Endothelial cell of umbilical vein (primary cell): ENCODE data around the gene IWS1. TPM values are rescaled to one million over a fixed set of nuclear protein-coding genes. Genes with fewer than 3 reads are reported as not detected.

Experiments used
- BruUV-seq: library from RNA; stranded (reverse); fragments of 400-500 nt; replicated peaks from 2 replicates; lab custom pipeline; 2021; lab: Mats Ljungman, UMichigan
- CTCF ChIA-PET: fragments of 300-600, 350-600 bp; sonication (Branson Sonifier 250); formaldehyde crosslinking; loops from one replicate; lab custom pipeline; 2021; ENCODE audit warnings: antibody characterized with exemption, inconsistent platforms; lab: Charles Lee
- POLR2A ChIA-PET: fragments of 300-600, 350-600 bp; sonication (Branson Sonifier 250); formaldehyde crosslinking; loops from one replicate; lab custom pipeline; 2021; ENCODE audit warnings: antibody characterized with exemption, inconsistent platforms; lab: Charles Lee
- DNase-seq: peaks from one replicate; pipeline ENCODE4 v3.0.0-alpha.2; 2011; ENCODE audit warnings: low read depth, low spot score
- FAIRE-seq: peaks from 2 replicates; lab custom pipeline; 2011; peaks lifted over from hg19 to GRCh38; lab: Jason Lieb, UNC
- H2AFZ ChIP-seq: 2 replicates; pipeline ENCODE4 v1.6.0; 2012; ENCODE audit warnings: low read depth, low read length, control low read depth, inconsistent platforms
- H3K27ac ChIP-seq: 2 replicates; pipeline ENCODE4 v1.5.1; 2011; ENCODE audit warnings: low read depth, mild to moderate bottlenecking, control low read depth, low read length, moderate library complexity; ENCODE audit not compliant: insufficient read depth
- H3K27me3 ChIP-seq, 2 experiments: 2 replicates each; pipeline versions ENCODE4 v1.6.0 to v1.6.1; 2011; ENCODE audit warnings: low read length in 2 of 2, mixed read lengths in 1 of 2; ENCODE audit not compliant: control insufficient read depth in 2 of 2, insufficient read depth in 2 of 2
- H3K36me3 ChIP-seq, 2 experiments: 2 replicates in 1 of 2; 3 replicates in 1 of 2; pipeline ENCODE4 v1.5.1; 2011; ENCODE audit warnings: low read length in 2 of 2, mild to moderate bottlenecking in 1 of 2, moderate library complexity in 1 of 2; ENCODE audit not compliant: control insufficient read depth in 2 of 2, insufficient read depth in 2 of 2; ENCODE audit errors: extremely low read depth in 1 of 2
- H3K4me1 ChIP-seq: 3 replicates; pipeline ENCODE4 v1.5.1; 2011; ENCODE audit warnings: mild to moderate bottlenecking, low read length; ENCODE audit not compliant: control insufficient read depth, insufficient read depth; ENCODE audit errors: extremely low read depth
- H3K4me2 ChIP-seq: 2 replicates; pipeline ENCODE4 v1.6.1; 2011; ENCODE audit warnings: low read length, control low read depth, mixed read lengths; ENCODE audit not compliant: insufficient read depth
- H3K4me3 ChIP-seq, 3 experiments: fragments of 200-600 bp in 1 of 3; sonication (generic), shearing (Covaris generic) in 1 of 3; replicated peaks in 1 of 3; 2 replicates each; pipeline ENCODE4 v1.5.1; 2011 to 2016; ENCODE audit warnings: control low read depth in 3 of 3, low read length in 3 of 3, mild to moderate bottlenecking in 2 of 3, inconsistent platforms in 1 of 3, low read depth in 1 of 3, moderate library complexity in 1 of 3; ENCODE audit not compliant: insufficient read depth in 1 of 3
- H3K79me2 ChIP-seq: 2 replicates; pipeline ENCODE4 v1.6.0; 2012; ENCODE audit warnings: low read length, inconsistent platforms; ENCODE audit not compliant: control insufficient read depth, insufficient read depth
- H3K9ac ChIP-seq: replicated peaks from 2 replicates; pipeline ENCODE3; 2011; ENCODE audit warnings: low read length, control low read depth; ENCODE audit not compliant: insufficient read depth; ENCODE audit errors: extremely low read depth
- H3K9me1 ChIP-seq: replicated peaks from 3 replicates; pipeline ENCODE4 v1.6.0; 2011; ENCODE audit warnings: mild to moderate bottlenecking, low read length; ENCODE audit not compliant: control insufficient read depth, insufficient read depth; ENCODE audit errors: extremely low read depth
- H3K9me3 ChIP-seq: replicated peaks from 2 replicates; pipeline ENCODE4 v1.5.1; 2012; ENCODE audit warnings: low read length, inconsistent platforms; ENCODE audit not compliant: control insufficient read depth, insufficient read depth
- H4K20me1 ChIP-seq: replicated peaks from 2 replicates; pipeline ENCODE3; 2011; ENCODE audit warnings: mild to moderate bottlenecking, low read length; ENCODE audit not compliant: control insufficient read depth, insufficient read depth; ENCODE audit errors: extremely low read depth
- CTCF ChIP-seq, 2 donors: IDR thresholded peaks; 1 replicate in 1 of 2; 2 replicates in 1 of 2; pipeline ENCODE4 v1.5.1; 2011; ENCODE audit warnings: low read length in 2 of 2, mild to moderate bottlenecking in 2 of 2, moderate library complexity in 2 of 2, control low read depth in 1 of 2, inconsistent platforms in 1 of 2, low read depth in 1 of 2; ENCODE audit not compliant: insufficient read depth in 1 of 2; ENCODE audit errors: extremely low read depth in 1 of 2
- EZH2 ChIP-seq: IDR thresholded peaks from 2 replicates; pipeline ENCODE4 v1.6.1; 2012; ENCODE audit warnings: borderline replicate concordance, low read depth, mild to moderate bottlenecking, moderate library complexity, low read length, inconsistent platforms; ENCODE audit not compliant: severe bottlenecking
- FOS ChIP-seq: IDR thresholded peaks from 2 replicates; pipeline ENCODE4 v1.6.1; 2011; ENCODE audit warnings: mild to moderate bottlenecking, low read length, moderate library complexity, borderline replicate concordance; ENCODE audit not compliant: insufficient read depth
- GATA2 ChIP-seq: IDR thresholded peaks from 2 replicates; pipeline ENCODE4 v1.7.0; 2011; ENCODE audit warnings: low read depth, mild to moderate bottlenecking, moderate library complexity, mixed read lengths, low read length; ENCODE audit not compliant: insufficient read length, insufficient read depth
- JUN ChIP-seq: IDR thresholded peaks from 2 replicates; pipeline ENCODE4 v1.6.1; 2011; ENCODE audit warnings: borderline replicate concordance, low read depth; ENCODE audit not compliant: insufficient read length, insufficient read depth
- MAX ChIP-seq: IDR thresholded peaks from 2 replicates; pipeline ENCODE4 v1.6.1; 2011; ENCODE audit not compliant: insufficient read depth, insufficient read length
- MYC ChIP-seq: IDR thresholded peaks from one replicate; pipeline ENCODE4 v1.6.1; 2011; ENCODE audit warnings: mild to moderate bottlenecking, low read depth, low read length
- POLR2A ChIP-seq: IDR thresholded peaks from 2 replicates; pipeline ENCODE4 v1.6.1; 2012; ENCODE audit warnings: low read depth, mild to moderate bottlenecking, control low read depth, low read length
- POLR2AphosphoS5 ChIP-seq: IDR thresholded peaks from 2 replicates; pipeline ENCODE4 v1.6.1; 2012; ENCODE audit warnings: low read depth, mild to moderate bottlenecking, control low read depth, low read length, moderate library complexity; ENCODE audit not compliant: insufficient read depth
- dilution Hi-C: fragments of 300-500 bp; cut with MboI; formaldehyde crosslinking; loops from one replicate; pipeline ENCODE4 v1.15.0; 2019; ENCODE audit warnings: low sequenced_read_pairs; ENCODE audit not compliant: extremely low pct_ligation_motif_present
- intact Hi-C: fragments of 100-400 bp; cut with micrococcal nuclease; formaldehyde crosslinking; loops from one replicate; pipeline ENCODE4 v1.10.0; 2022
- polyA plus RNA-seq, 4 experiments: library from polyadenylated mRNA; depleted of rRNA in 3 of 4; stranded (reverse) in 3 of 4; unstranded in 1 of 4; fragments of >200 nt; gene quantifications; 2 replicates each; pipeline versions ENCODE4 v1.2.1 to v1.2.3, GENCODE V29; 2011 to 2012; ENCODE audit warnings: missing spikeins in 1 of 4
- total RNA-seq: library from RNA; stranded (reverse); gene quantifications from 2 replicates; pipeline ENCODE4 v1.2.3, GENCODE V29; 2021

Gene IWS1
- total and polyA plus RNA-seq, 2 donors (not counting 3 experiments of a cell fraction or from before 2014, with no cell fraction given) = 14.7 to 51.0 TPM

- dilution Hi-C loops (no loop called here), intact Hi-C loops (loop anchor here (1.0 kb wide), 3 partner anchors 124 to 282 kb away; no protein-coding TSS in a partner anchor)
- TF ChIP-seq CTCF (IDR thresholded peaks at IDR 0.05; ENCODE audit: extremely low read depth in 1 of 2, insufficient read depth in 1 of 2, low read depth in 1 of 2, low read length in 2 of 2) (peak; percentile 46 to 55), POLR2AphosphoS5 (no peak)
- Histone ChIP-seq H3K36me3 (peaks cover 7 to 9% of the 10 kb centered on the region in 2 experiments), H3K4me3 (no peak overlapping the region), H2AFZ (no peak overlapping the region), H3K4me1 (no peaks in the 10 kb centered on the region), H4K20me1 (no peaks in the 10 kb centered on the region), H3K27ac (no peak overlapping the region), H3K9me3 (no peaks in the 10 kb centered on the region), H3K4me2 (no peak overlapping the region), H3K9ac (no peak overlapping the region), H3K9me1 (no peaks in the 10 kb centered on the region), H3K79me2 (no peaks in the 10 kb centered on the region), H3K27me3 (no peaks in the 10 kb centered on the region)
- ChIA-PET POLR2A (no interaction called here), CTCF (interaction anchor here (0.6 to 4.8 kb wide), 45 partner anchors 9 to 370 kb away, joined by 3 to 125 read pairs (median 5); partner anchors contain the start of genes ERCC3, IWS1 and LIMS2)
- DNase-seq (peak; percentile 70), FAIRE-seq (peak; percentile 79)
- no TSS peak for BruUV-seq
Measured at GRCh38 chr2:127479219-127479825, 47.0 kb downstream of the IWS1 start.

- Histone ChIP-seq H3K4me3 (no peak overlapping the region), H3K9me3 (no peaks in the 10 kb centered on the region), H3K9ac (no peak overlapping the region), H3K27ac (no peak overlapping the region), H3K36me3 (peaks cover under 1 to 2% of the 10 kb centered on the region in 2 experiments), H2AFZ (no peak overlapping the region), H3K4me1 (no peaks in the 10 kb centered on the region), H3K9me1 (no peaks in the 10 kb centered on the region), H3K4me2 (no peak overlapping the region), H3K27me3 (no peaks in the 10 kb centered on the region), H3K79me2 (no peaks in the 10 kb centered on the region), H4K20me1 (no peaks in the 10 kb centered on the region)
- BruUV-seq = TSS peak; percentile 1
- DNase-seq (no peak), FAIRE-seq (no peak)
- intact Hi-C loops = no loop called here
- POLR2A ChIA-PET = no interaction called here
- CTCF ChIA-PET = interaction anchor here (1.2 to 1.4 kb wide), 2 partner anchors 136 to 151 kb away, joined by 3 to 6 read pairs; no protein-coding TSS in a partner anchor
- dilution Hi-C loops = no loop called here
- TF ChIP-seq FOS = no peak
- no peak for TF ChIP-seq POLR2A
- no peak for TF ChIP-seq MAX
- TF ChIP-seq CTCF (IDR thresholded peaks at IDR 0.05; ENCODE audit: extremely low read depth in 1 of 2, insufficient read depth in 1 of 2, low read depth in 1 of 2, low read length in 2 of 2) = no peak
- no peak for TF ChIP-seq POLR2AphosphoS5
- TF ChIP-seq GATA2 = no peak
- TF ChIP-seq MYC = no peak
- no peak for TF ChIP-seq EZH2
- no peak for TF ChIP-seq JUN
Measured at GRCh38 chr2:127475788-127476187, 50.5 kb downstream of the IWS1 start.
